22Rv1 (cell line): ENCODE results near the gene CUL5.

Source experiments
- CTCF ChIP-seq: fragments of 450-650 bp; IDR thresholded peaks from 2 replicates; pipeline ENCODE4 v1.5.1; 2017; ENCODE audit warnings: mild to moderate bottlenecking
- ZFX ChIP-seq: fragments of 450-650 bp; IDR thresholded peaks from 2 replicates; pipeline ENCODE4 v1.6.1; 2017; ENCODE audit warnings: antibody characterized with exemption, borderline replicate concordance

DNA sequence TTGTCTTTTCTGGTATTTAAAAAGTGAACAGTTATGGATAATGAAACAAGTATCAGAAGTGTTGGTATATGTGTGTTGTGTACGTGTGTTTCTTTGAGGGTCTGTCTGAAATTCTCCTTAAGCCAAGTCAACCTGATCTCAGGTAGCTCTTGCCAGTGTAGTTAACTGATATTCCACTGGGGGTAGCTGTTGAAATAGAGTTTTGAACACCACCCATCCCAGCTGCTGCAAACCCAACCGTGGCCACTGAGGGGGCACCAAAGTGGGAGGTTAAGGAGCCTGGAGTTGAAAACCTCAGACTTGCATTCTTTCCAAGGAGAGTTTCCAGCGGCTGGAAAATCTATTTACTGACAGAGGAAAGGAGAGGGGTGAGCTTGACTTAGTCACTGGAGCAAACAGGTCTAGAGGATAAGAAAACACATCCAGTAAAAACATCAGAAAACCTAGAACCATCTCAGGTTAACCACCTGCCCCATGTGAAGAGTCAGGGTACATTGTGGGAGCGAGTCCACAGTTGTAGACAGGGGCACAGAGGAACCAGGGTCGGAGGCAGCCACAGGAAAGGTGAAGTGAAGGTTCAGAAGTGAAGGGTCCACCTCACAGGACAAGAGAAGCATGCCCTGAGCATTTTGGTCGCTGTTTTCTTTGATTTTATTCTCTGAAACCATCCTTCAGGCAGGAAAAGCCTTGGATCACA is 8.8 kb upstream of the CUL5 start:
- TF ChIP-seq CTCF (peak; percentile 72), ZFX (no peak)
